ENCODE data around the gene RNF44.
A peak's percentile ranks its signal among the peaks of the same experiment; 100 is the strongest.

GRCh38 chr5:176578391-176578808 lies 41.2 kb upstream of the RNF44 start:
- peak; percentile 49 for TF ChIP-seq CTCF (IDR thresholded peaks at IDR 0.05; ENCODE audit: borderline replicate concordance, extremely low read depth, low read length, poor library complexity, severe bottlenecking)
- TF ChIP-seq EZH2 (IDR thresholded peaks at IDR 0.05; ENCODE audit: borderline replicate concordance, low read depth, low read length, severe bottlenecking) = no peak
